NCI-H1048 (cell line): ENCODE measurements around the gene BAIAP2L1.

Experiments used
- DNase-seq: peaks from one replicate; lab custom pipeline; 2025; lab: John Stamatoyannopoulos, UW

The BAIAP2L1 gene

DNA sequence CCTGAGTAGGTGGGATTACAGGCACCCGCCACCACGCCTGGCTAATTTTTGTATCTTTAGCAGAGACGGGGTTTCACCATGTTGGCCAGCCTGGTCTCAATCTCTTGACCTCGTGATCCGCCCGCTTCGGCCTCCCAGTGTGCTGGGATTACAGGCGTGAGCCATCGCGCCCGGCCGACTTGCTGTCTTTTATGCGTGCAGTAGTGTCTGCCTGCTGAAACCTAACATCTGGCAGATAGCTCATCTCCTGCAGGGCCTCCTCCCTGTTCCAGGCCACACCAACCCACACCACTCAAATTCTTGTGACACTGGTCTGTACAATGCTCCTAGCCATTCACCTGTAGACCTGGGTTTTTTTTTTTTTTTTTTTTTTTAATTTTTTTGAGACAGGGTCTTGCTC lies 41.5 kb downstream of the BAIAP2L1 start:
- no peak for DNase-seq

DNA sequence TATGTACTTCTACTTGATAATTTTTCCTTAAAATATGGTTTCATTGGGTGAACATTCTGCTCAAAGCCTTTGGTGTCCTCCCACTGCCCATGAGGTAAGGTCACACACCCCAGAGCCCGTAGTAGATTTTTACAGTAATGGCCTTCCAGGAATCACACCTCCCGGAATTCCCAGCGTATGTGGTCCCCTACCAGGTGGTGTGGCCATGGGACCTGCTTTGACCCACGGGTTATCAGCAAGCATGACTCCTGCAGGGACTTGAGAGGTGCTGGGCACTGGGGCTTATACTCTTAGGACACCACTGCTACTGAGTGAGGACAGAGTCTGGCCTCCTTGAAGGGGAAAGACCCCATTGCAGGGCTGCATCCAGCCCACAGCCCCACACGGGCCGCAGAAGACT lies 42.2 kb downstream of the BAIAP2L1 start:
- DNase-seq, result no peak

DNA sequence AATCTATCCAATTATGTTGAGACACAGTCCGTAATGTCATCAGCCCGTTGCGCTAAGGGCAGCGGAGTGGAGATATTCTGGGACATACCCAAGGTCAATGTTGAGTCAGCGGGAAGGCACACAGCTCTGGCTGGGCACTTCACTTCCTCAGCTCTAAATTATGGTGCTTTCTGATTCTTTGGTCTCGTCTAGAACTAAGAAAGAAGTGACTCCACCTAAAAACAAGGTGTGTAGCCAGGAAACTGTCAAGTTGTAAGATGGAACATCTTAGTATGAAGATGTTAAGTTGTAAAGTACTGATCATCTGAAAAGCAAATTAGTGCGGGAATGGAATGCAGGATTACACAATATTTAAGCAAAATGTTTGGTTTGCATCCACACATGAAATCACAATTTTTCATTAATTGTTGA lies 43.1 kb downstream of the BAIAP2L1 start:
- no peak for DNase-seq

DNA sequence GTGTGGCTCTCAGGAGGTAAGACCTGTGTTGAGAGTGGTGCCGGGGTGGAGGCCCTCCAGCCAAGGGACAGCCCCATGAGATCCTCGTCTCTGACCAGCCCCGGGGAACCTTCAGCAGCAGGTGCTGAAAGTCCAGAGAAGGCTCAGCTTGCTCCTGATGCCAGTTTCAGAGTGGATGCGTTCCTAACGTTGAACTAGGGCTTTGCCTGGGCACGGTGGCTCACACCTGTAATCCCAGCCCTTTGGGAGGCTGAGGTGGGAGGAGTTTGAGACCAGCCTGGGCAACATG lies 45.7 kb downstream of the BAIAP2L1 start:
- no peak for DNase-seq

DNA sequence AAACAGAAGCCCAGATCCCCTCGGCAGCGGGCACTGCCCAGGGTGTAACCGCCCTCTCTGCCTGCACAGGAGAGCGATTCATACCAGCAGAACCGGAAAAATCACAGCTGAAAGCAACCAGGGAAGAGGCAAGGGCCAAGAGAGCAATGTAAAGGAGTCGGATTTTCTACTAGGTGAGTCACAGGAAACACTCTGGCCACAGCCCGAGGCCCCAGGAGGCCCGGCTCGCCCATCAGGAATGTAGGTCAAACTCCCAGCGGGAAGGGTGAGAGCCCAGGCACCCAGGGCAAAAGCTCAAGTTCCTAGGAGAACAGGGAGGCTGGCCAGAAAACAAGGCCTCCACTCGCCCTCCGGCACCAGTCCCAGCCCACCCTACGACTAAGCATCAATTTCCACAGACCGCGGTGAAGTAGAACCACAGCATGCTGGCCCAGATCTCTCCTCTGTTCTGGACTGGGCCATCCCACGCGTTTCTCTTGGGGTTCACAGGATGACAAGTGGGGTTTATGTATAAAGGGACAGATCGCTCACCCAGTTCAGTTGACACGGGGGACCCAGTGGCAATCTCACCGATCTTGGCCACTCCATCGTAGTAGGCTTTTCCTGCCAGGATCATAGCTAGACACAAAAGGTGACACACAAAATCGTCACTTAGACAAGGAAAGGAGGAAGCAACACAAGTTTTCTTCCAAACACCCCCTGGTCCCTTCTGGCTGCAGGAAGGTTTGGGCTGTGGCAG lies 46.2 kb downstream of the BAIAP2L1 start:
- DNase-seq, result no peak

DNA sequence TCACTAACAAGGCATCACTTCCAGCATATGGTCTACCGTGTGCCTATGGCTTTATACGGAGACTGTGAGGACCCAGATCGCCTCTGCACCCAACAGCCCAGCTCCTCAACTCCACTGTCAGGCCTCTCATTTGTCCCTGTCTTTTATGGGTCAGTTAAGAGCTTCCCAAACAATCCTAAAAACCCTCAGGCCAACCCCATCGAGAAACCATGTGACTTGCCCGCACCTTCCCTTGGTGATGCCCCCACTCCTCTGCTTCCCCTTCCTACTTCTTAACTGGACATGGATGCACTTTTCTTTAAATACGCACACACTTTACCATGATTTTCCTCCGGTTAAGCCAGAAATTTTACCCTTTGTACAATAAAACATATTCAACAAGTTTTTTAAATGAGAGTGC lies 46.8 kb downstream of the BAIAP2L1 start:
- DNase-seq, result no peak

DNA sequence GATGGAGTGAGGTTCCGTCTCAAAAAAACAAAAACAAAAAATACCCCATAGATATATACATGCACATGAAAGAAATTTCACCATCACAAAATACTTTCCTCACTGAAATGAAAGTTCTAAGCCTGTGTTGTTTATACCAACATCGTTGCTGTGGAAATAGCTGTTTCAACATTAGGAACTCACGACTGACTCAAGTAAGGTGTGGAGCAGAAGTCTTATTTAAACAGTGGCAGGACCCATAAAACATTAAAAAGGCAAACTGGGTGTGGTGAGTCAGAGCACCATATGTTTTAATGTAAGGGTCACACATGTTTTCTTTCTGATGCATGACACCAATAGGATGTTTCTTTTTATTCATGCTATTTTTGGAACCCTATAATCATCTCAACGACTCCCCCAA lies 48.3 kb downstream of the BAIAP2L1 start:
- no peak for DNase-seq

DNA sequence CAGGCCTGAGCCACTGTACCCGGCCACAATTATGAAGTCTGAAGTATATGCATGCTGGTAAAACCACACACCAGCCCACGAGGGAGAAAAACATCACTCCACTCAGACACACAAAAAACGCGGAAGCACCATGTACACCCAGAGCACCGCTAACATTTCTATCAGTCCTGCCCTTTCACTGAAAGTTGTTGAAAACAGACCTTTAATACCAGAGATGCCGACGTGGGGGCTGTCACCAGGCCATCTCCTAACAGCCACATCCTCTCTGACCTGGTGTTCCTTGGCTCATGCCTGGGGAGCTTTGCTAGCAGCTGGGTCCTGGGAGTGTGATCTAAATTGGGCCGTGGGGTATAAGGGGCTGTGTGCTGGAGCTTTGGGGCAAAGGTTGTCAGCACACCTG lies 49.8 kb downstream of the BAIAP2L1 start:
- DNase-seq, result no peak

DNA sequence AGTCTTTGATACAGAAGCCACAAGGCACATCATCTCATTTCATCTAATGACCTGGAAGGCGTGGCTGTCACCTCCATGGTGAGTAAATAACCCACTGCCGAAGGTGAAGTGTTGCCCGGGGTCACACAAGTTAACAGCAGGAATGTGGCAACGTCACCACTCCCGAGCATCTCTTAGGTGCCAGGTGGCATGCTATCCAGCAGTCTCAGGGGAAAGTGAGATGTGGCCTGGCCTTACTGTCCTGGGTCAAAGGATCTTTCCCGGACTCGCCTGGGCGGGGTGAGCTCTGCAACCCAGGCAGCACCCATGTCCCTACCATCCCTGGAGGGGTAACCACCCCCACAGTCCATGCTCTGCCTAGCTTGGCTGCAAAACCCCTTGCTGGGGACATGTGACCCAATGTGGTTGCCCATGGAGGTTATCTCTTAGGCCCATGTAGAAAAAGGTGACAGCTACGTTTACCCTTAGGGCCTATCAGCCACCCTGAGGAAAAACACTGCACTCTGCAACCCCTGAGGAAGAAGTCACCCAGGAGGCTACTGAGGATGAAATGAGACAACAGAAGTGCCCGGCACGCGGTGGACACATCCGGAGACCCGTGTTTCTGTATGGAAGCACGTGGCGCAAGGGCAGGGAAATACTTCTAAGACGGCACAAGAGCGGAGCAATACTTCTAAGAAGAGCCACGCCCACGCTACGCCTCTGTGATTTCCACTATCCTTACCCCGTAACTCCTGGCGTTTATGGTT lies 52.0 kb downstream of the BAIAP2L1 start:
- no peak for DNase-seq

DNA sequence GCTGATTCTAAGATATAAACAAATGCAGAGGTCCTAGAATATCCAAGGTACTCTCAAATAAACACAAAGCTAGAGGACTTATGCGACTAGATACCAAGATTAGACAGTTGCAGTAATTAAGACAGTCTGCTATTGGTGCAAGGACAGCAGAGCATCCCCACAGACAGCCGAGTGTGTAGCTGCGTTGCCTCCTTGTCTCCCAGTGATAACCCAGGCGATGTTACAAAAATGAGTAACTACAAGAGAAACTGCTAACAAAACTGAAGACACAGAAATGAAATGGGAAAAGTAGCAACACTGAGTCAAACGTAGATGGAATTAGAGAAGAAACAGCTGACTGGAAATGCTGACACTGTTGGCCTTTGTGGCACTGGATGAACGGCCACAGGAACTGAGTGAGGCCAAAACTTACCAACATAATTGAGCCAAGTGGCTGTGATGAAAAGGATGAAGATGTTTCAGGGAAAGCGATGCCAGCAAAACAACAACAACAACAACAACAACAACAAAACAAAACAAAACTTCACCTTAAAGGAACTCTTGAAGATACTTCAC lies 54.3 kb downstream of the BAIAP2L1 start:
- DNase-seq, result no peak

DNA sequence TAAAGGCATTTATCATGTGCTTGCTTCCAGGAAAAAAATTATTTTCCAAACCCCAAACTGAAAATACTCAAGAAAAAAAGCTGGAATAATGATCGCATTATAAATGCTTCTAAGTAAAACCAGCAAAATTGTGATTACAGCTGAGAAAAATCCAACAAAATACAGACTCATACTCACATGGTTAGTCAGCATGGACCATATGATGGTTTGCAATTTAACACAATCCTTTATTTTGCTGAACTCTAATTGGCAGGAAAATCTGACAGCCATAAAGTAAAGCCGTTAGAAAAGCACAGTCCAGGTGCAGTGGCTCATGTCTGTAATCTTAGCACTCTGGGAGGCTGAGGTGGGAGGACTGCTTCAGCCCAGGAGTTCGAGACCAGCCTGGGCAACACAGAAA lies 59.8 kb downstream of the BAIAP2L1 start:
- no peak for DNase-seq

DNA sequence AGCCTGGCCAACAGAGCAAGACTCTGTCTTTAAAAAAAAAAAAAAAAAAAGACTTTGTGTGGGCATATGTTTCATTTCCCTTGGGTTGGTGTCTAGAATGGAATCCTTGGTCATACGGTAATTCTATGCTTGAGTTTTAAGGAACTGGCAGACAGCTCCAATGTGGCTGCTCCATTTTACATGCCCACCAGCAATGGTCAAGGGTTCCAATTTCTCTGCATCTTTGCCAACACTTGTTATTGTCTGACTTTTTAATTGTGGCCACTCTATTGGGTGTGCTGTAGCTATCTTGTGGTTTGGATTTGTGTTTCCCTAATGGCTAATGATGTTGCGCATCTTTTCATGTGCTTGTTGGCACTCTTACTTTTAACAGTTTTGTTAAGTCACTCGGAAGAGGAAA lies 61.8 kb downstream of the BAIAP2L1 start:
- DNase-seq, result no peak

DNA sequence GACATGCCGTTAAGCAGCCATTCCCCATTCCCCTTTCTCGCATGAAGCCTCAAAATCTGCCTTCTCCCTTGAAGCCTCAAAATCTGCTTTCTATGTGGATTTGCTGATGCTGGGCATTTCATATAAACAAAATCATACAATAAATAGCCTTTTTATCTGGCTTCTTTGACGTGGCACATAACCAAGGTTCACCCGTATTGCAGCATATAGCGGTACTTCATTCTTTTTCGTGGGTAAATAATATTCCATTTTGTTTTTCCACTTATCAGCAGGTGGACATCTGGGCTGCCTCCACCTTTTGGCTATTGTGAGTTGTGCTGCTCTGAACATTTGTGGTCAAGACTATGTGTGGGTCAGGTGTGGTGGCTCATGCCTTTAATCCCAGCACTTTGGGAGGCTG lies 62.4 kb downstream of the BAIAP2L1 start:
- no peak for DNase-seq

DNA sequence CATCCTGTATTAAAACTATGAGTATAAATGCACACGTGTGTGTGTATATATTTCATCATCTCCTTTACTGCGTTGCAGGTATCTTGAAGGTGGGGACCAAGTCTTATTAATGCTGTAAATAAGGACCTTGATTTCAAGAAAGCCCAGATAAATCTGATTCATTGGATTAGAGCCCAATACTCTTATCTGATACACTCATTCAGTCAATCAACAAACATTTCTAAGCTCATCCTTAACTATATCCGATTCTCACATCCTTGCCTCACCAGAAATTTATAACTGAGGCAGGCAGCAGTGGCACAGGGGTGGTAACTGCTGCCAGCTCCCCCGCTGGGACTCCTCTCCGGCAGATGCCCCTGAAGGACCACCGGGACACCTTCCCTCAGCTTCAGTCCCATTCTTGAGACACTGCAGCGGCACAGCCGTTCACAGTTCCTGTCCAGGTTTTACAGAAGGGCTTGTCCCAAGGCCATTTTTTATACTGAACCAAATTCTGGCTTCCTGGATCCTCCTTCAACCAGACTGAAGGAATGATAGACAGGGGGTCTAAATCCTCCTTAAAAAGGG lies 65.4 kb downstream of the BAIAP2L1 start:
- DNase-seq, result no peak

DNA sequence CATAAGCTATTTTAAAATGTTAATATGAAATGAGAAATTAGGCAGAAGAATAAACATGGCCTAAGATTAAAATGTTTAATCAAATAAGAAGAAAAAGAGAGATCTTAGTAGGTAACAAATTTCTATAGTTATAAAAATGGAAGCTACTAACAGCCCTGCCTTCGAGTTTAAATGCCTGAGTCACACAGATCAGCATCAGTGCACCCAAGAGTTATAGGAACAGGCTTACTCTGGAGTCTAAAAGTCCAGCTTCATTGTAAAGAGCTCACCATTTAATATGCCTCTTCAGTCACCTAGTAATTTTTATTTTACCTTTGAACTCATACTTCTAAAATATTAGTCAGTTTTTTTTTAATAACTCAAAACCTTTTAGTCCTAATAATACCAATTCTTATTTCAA lies 66.8 kb downstream of the BAIAP2L1 start:
- DNase-seq, result no peak

DNA sequence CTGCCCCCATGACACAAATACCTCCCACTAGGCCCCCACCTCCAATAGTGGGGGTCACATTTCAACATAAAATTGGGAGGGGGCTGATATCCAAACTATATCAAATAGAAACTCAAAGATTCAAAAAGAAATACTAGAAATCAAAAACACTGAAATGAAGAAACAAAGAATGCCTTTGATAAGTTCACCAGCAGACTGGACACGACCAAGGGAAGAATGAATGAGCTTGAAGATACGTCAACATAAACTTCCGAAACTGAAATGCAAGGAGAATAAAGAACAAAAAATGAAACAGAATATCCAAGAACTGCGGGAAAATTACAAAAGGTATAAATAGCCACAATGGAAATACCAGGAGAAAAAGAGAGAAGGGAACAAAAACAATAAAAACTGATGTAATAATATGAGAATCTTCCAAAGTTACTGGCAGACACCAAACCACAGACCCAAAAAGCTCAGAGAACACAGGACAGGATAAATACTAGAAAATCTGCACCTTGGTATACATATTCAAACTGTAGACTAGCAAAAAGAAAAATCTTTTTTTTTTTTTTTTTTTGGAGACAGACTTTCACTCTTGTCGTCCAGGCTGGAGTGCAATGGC lies 69.9 kb downstream of the BAIAP2L1 start:
- no peak for DNase-seq

DNA sequence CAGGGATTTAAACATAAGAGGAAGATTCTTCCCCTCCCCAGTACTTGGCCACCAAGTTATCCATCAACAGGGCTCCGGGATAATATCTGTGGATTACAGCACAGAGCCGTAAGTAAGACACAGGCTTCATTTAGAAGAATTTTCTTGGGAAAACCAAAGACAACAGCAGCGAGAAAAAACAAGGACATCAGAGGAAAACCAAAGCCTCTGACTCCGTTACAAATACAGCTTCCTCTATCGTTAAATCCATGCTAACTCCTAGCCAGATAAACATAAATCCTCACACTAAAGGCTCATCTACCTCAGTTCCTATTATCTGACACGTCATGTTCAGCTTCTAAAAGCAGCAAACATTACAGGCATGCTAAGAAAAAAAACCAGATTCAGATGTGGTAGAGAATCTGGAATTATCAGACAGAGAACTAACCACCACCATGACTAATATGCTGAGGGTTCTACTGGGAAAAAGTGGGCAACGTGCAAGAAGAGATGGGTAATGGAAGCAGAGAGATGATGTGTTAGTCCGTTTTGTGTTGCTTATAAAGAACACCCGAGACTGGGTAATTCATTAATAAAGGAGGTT lies 71.0 kb downstream of the BAIAP2L1 start:
- DNase-seq, result no peak

DNA sequence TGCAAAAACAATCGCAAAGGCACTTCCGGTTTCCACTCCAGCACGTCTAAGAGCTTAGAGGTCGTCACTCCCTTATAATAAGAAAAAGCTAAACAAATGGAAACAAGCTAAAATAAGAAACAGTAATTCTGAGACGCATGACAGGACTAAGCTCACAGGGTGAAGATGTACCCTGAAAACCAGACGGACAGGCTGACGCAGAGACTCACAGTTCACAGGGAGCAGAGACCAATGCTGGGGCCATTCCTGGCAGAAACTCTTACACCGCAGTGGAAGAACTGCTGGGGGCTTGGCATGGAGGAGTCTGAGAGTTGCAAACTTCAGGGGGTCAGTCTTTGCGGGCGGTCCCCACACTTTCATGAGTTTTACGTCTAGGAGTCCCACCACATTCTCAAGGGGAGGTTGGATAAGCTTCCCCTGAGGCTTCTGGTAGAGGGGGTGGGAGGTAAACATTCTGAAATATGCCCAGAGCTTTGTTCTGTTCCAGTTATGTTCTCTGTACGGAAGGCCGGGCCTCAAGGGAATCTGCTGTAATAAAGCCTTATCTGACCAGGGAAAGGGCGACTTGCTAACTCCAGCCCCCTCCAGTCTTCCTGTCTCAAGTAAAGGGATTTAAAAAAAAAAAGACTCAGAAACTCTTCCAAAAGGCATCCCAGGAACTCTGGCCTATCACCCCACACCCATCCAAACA lies 71.6 kb downstream of the BAIAP2L1 start:
- no peak for DNase-seq

DNA sequence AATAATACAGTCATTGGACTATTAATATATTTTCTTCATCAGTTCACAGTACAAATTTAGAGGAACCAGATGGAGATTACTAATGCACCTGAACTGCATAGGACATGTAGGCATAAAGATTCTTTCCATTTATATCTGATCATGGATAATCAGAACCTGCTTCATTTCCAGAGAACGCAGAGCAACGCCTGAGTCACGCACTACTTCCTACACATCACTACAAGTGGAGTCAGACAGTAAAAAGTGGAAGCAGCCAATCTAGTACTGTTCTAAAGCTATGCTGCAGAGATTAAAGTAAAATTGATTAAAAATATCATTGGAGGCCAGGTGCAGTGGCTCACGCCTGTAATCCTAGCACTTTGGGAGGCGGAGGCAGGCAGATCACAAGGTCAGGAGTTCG lies 76.1 kb downstream of the BAIAP2L1 start:
- DNase-seq, result no peak

DNA sequence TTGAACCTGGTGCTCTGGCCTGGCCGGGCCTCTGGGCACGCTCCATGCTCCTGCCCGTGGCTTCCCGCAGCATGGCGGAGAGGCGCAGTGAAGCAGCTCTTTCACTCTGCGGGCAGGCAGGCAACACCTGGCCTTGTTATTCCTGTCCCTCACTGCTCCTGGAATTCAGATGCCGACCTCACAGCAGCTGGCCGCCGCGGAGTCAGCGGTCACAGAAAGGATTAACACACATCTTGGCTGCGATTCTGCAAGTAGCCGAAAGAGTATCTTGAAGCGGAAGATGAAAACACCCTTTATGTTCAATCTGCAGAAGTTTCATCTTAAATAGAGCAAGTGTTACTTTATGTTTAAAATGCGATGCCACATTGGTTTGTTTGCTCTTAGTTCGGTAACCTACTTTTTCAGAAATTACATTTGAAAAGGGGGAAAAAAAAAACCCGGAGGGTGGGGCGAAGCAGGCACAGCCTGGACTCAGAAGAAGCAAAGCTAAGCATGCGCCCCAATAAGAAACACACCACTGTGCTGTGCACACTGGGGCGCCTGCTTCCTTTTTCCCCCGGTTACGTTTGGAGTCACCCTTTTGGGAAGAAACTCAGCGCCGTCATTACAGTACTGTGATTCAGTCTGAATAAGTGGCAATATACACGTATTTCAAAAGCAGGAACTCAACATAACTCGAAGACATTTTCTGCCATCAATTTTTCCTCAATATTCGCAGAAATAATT lies 77.1 kb downstream of the BAIAP2L1 start:
- no peak for DNase-seq
